Left ventricle myocardium inferior (tissue), 1 donor: Measurements from ENCODE around the gene RXFP1. TPM values are rescaled to one million over a fixed set of nuclear protein-coding genes. Genes with fewer than 3 reads are reported as not detected.
"Not testable (repeated sequence)": the region's sequence is repeated elsewhere in the genome, so short reads cannot be mapped to it uniquely, and the experiment has no call there.

Source experiments
- DNase-seq: peaks from one replicate; pipeline ENCODE4 v3.0.0-alpha.2; 2020
- H3K27ac ChIP-seq: fragments of 200-600 bp; replicated peaks from 2 replicates; pipeline ENCODE4 v1.8.0; 2021
- H3K27me3 ChIP-seq: fragments of 200-600 bp; 2 replicates; pipeline ENCODE4 v1.8.0; 2021; ENCODE audit warnings: low read depth
- H3K36me3 ChIP-seq: fragments of 200-600 bp; 2 replicates; pipeline ENCODE4 v1.8.0; 2021
- H3K4me1 ChIP-seq: fragments of 200-600 bp; 2 replicates; pipeline ENCODE4 v1.8.0; 2021
- H3K4me3 ChIP-seq: fragments of 200-600 bp; 2 replicates; pipeline ENCODE4 v1.8.0; 2021; ENCODE audit warnings: mild to moderate bottlenecking, moderate library complexity
- H3K9me3 ChIP-seq: fragments of 200-600 bp; replicated peaks from 2 replicates; pipeline ENCODE4 v1.8.0; 2021
- intact Hi-C: fragments of 100-400 bp; cut with micrococcal nuclease; formaldehyde crosslinking; loops from one replicate; pipeline ENCODE4 v1.11.0; 2022
- total RNA-seq: library from RNA; stranded (reverse); fragmentation: NEBNext Ultra II Directional; extraction: Animal tissue kit (Norgen Biotek cat#: 25700); gene quantifications from one replicate; pipeline ENCODE4 v1.2.1, GENCODE V29; 2021
- TF ChIP-seq, protein P1 (sequence below): fragments of 200-600 bp; IDR thresholded peaks from 2 replicates; pipeline ENCODE4 v1.8.0; 2021; ENCODE audit warnings: antibody characterized with exemption, mild to moderate bottlenecking, borderline replicate concordance
- donor health status: DM: no; HTN: yes; CAD: no; lungs with severe emphysema.

The RXFP1 gene
- total RNA-seq, 1 donor from 2014 or later = not detected

DNA sequence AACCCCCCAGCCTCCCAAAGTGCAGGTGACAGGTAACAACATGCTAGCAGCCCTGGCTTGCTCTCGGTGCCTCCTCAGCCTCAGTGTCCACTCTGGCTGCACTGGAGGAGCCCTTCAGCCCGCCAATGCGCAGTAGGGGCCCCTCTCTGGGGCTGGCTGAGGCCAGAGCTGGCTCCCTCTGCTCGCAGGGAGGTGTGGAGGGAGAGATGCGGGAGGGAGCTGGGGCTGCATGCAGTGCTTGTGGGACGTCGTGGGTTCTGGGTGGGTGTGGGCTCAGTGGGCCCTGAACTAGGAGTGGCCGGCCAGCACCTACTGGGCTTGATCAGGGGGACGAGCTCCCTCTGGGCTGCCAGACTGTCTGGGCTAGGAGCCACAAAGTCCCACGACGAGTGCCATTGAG, 135.6 kb downstream of the RXFP1 start:
- H3K9me3 ChIP-seq = peaks cover 6% of the 10 kb centered on the region
- H3K36me3 ChIP-seq = no peaks in the 10 kb centered on the region
- H3K4me3 ChIP-seq = no peak overlapping the region
- intact Hi-C loops = no loop called here
- no peak overlapping the region for H3K27ac ChIP-seq
- TF ChIP-seq, protein P1, sequence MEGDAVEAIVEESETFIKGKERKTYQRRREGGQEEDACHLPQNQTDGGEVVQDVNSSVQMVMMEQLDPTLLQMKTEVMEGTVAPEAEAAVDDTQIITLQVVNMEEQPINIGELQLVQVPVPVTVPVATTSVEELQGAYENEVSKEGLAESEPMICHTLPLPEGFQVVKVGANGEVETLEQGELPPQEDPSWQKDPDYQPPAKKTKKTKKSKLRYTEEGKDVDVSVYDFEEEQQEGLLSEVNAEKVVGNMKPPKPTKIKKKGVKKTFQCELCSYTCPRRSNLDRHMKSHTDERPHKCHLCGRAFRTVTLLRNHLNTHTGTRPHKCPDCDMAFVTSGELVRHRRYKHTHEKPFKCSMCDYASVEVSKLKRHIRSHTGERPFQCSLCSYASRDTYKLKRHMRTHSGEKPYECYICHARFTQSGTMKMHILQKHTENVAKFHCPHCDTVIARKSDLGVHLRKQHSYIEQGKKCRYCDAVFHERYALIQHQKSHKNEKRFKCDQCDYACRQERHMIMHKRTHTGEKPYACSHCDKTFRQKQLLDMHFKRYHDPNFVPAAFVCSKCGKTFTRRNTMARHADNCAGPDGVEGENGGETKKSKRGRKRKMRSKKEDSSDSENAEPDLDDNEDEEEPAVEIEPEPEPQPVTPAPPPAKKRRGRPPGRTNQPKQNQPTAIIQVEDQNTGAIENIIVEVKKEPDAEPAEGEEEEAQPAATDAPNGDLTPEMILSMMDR = no peak
- H3K27me3 ChIP-seq = no peaks in the 10 kb centered on the region
- no peak for DNase-seq
- no peaks in the 10 kb centered on the region for H3K4me1 ChIP-seq

DNA sequence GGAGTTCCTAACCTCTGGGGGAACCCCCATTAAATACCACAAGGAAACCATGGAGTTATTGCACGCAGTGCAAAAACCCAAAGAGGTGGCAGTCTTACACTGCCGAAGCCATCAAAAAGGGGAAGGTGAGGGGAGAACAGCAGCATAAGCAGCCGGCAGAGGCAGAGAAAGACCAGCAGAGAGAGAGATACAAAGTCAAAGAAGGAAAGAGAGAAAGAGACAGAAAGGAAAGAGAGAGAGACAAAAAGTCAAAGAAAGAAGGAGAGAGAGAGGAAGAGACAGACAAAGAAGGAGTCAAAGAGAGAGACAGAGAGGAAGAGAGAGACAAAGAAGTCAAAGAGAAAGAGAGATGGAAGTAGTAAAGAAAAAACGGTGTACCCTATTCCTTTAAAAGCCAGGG, 141.6 kb downstream of the RXFP1 start:
- H3K27me3 ChIP-seq, H3K9me3 ChIP-seq, H3K27ac ChIP-seq, intact Hi-C loops, H3K4me1 ChIP-seq, H3K4me3 ChIP-seq, DNase-seq, H3K36me3 ChIP-seq: not testable (repeated sequence)

DNA sequence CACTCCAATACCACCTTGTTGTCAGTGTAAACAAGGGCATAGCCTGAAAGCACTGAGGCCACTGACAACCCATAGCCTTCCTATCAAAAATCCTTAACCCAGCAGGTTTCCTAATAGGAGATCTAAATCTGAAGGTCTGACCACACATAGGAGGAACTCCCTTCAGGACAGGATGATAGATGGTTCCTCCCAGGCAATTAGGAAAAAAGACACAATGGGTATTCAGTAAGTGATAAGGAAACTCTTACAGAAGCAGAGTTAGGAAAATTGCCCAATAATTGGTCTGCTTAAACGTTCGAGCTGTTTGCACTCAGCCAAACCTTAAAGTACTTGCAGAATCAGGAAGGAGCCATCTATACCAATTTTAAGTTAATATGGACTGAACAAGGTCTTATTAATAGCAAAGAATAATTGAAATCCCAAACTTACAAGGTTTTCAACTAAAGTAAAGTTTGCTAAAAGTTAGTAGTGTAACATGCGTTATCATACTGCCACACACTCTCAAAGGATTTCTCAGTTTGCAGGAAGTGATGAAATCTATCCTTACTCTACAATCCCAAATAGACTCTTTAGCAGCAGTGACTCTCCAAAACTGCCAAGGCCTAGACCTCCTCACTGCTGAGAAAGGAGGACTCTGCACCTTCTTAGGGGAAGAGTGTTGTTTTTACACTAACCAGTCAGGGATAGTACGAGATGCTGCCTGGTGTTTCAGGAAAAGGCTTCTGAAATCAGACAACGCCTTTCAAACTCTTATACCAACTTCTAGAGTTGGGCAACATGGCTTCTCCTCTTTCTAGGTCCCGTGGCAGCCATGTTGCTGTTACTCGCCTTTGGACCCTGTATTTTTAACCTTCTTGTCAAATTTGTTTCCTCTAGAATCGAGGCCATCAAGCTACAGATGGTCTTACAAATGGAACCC, 142.3 kb downstream of the RXFP1 start:
- DNase-seq, intact Hi-C loops, H3K36me3 ChIP-seq, H3K27me3 ChIP-seq, H3K4me3 ChIP-seq, H3K27ac ChIP-seq, H3K4me1 ChIP-seq, H3K9me3 ChIP-seq: not testable (repeated sequence)

DNA sequence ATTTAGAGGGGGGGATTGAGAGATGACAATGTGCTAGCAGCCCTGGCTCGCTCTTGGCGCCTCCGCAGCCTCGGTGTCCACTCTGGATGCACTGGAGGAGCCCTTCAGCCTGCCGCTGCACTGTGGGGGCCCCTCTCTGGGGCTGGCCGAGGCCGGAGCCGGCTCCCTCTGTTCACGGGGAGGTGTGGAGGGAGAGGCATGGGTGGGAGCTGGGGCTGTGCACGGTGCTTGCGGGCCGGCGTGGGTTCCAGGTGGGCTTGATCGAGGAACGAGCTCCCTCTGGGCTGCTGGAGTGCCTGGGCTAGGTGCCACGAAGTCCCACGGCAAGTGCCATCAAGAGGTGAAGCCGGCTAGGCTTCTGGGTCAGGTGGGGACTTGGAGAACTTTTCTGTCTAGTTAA, 143.1 kb downstream of the RXFP1 start:
- H3K9me3 ChIP-seq = no peaks in the 10 kb centered on the region
- no peak overlapping the region for H3K4me3 ChIP-seq
- no peak overlapping the region for H3K27ac ChIP-seq
- peaks cover 4% of the 10 kb centered on the region for H3K4me1 ChIP-seq
- no peaks in the 10 kb centered on the region for H3K27me3 ChIP-seq
- intact Hi-C loops = no loop called here
- no peaks in the 10 kb centered on the region for H3K36me3 ChIP-seq
- no peak for DNase-seq
- TF ChIP-seq, protein P1 = no peak

DNA sequence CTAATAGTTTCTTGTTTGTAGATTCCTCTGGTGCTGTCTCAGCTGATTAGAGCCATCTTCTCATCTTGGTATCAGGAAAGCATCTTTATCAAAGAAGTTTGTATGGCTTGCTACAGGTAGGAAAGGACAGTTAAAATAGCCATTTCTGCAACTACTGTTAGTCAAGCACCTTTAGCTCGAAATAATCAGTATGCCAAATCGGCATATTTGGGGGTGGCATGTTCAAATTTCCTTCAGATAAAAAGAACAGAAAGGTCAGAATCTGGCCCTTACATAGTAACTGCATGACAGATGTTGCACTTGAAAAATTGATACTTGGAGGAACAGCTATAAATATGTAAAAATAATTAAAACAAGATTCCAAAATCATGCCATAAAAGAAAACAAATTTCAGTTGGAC, 145.2 kb downstream of the RXFP1 start:
- no peaks in the 10 kb centered on the region for H3K9me3 ChIP-seq
- H3K36me3 ChIP-seq = no peaks in the 10 kb centered on the region
- intact Hi-C loops = no loop called here
- DNase-seq = no peak
- no peak overlapping the region for H3K4me3 ChIP-seq
- no peaks in the 10 kb centered on the region for H3K27me3 ChIP-seq
- no peak overlapping the region for H3K27ac ChIP-seq
- TF ChIP-seq, protein P1 = no peak
- H3K4me1 ChIP-seq = peaks cover 23% of the 10 kb centered on the region

DNA sequence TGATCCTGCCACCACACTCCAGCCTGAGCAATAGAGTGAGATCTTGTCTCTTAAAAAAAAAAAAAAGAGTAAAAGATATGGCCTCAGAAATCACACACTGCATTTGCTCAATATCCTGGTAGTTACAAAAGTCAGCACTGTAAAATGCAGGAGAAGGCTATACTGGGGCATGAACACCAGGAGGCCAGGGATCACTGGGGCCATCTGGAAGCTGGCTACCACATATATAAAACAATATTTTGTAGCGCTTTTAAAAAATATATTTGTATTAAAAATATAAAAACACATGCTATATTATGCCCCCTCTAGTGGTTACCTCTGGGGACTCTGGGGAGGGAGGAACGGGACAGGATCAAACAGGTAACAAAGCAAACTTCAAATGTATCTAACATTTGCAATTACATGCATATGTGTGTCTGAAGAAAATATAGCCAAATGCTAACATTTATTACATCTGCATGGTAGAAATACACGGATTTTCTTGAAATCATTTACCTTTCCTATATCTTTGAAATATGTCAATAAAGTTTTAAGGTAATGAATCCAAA, 146.0 kb downstream of the RXFP1 start:
- no peaks in the 10 kb centered on the region for H3K27me3 ChIP-seq
- no peaks in the 10 kb centered on the region for H3K36me3 ChIP-seq
- peaks cover 28% of the 10 kb centered on the region for H3K4me1 ChIP-seq
- H3K4me3 ChIP-seq = no peak overlapping the region
- TF ChIP-seq, protein P1 = peak; percentile 49
- no peaks in the 10 kb centered on the region for H3K9me3 ChIP-seq
- no peak for DNase-seq
- H3K27ac ChIP-seq = no peak overlapping the region
- intact Hi-C loops = no loop called here
